PC-9 (cell line): ENCODE data around the gene GPR34.

Experiments used
- CTCF ChIP-seq: fragments of 200-600 bp; sonication (generic); conservative IDR thresholded peaks from 2 replicates; pipeline ENCODE4 v1.6.1; 2017; ENCODE audit warnings: mixed run types, antibody characterized with exemption, mild to moderate bottlenecking, moderate library complexity
- EZH2 ChIP-seq: fragments of 200-600 bp; sonication (generic); IDR thresholded peaks from 2 replicates; pipeline ENCODE4 v1.8.0; 2017; ENCODE audit warnings: antibody characterized with exemption, low read depth

- TF ChIP-seq CTCF (no peak), EZH2 (no peak)
These were observed 19.7 kb downstream of the GPR34 start for GRCh38 chrX:41708486-41708885.
